NCI-H1092 treated with DMSO at 0.1 percent for 48 hours (cell line): Measurements from ENCODE around the gene SMIM9.
A peak's percentile ranks its signal among the peaks of the same experiment; 100 is the strongest.

Experiments used
- DNase-seq: peaks from one replicate; lab custom pipeline; 2025; lab: John Stamatoyannopoulos, UW

SMIM9 gene

DNA sequence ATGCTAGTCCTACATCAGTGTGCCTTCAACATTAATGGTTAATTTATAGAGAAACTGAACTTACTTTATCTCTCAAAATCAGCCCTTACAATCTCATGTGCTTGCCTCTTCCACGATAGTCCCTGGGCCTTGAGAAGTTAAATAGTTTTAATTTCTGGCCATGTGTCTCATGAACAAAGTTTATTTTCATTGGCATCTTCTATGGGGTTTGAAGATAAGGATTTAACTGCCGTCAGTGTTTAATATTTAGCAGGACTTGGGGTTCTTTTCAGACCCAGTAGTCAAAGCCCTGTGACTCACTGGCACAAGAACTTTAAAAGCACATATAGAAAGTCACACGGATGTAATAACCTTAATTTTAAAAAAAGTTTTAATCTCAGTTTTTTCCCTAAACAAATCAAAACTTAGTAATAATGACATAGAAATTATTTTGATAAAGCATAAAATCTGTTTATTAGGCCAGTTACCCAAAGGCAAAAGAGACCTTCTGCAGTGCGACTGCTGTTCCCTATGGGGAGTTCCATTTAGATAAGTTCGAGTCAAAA is 19.1 kb downstream of the SMIM9 start:
- DNase-seq = no peak

DNA sequence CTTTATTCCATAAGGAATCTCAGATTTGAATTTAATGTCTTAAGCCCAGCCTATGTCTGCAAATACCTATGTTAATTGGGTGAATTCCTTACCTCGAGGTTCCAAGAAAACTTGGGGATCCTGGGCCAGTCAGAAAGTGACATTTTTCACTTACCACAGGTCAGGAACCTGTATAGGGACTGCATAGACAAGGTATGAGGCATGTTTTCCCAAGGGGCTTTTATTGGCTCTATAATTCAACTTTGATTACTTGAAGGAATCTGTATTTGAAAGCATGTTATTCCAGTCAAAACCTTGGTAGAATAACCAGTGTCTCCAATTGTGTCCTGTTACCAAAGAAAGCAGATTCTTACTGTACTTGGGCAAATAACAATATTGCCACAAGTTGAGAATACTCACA is 20.7 kb downstream of the SMIM9 start:
- no peak for DNase-seq

DNA sequence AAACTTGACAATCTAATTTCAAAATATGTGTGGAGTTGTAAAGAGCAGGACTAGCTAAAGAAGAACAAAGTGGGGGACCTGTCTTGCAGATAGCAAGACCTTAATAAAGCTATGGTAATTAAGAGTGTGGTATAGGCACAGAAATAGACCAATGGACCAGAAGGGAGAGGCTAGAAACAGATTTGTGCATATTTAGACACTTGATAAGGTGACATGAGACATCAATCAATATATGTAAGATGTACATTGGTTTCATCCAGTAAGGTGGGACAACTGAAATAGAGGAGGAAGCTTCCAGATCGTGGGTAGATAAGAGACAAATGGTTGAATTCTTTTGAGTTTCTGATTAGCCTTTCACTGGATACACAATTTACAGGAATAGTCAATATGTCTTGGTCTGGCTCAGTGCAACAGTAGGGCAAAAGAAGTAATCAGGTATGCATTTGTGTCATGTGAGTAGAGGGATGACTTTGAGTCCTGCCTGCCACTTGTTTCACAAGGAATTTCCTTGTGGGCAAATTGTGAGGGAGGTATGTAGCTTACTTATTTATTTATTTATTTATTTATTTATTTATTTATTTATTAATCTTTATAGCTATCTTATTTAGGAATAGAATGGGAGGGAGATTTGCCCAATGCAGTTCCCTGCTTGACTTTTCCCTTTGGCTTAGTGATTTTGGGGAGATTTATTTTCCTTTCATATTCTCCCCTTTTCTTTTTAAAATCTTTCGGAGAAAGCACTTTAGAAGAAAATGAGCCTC is 21.9 kb downstream of the SMIM9 start:
- DNase-seq = no peak

DNA sequence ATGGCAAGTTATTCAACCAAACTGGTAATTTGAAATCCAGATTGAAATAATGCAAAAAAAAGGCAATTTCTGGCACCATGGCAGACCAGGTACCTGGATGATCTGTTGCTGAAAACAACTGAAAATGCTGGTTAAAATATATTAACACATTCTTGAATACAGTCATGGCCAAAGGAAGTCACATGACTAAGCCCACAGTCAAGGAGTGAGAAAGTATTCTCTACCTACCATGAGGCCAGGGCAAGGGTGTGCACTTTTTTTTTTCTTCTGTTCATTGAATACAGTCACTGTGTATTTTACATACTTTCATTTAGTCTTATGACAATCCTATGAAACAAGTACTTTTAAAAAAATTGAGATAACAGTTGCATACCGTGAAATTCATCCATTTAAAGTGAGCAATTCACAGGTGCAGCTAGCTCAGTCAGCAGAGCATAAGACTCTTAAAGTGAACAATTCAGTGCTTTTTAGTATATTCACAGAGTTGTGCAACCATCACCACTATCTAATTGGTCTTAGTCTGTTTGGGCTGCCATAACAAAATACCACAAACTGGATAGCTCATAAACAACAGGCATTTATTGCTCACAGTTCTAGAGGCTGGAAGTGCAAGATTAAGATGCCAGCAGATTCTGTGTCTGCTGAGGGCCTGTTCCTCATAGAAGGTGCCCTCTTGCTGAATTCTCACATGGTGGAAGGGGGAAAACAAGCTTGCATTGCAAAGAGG is 24.4 kb downstream of the SMIM9 start:
- no peak for DNase-seq

DNA sequence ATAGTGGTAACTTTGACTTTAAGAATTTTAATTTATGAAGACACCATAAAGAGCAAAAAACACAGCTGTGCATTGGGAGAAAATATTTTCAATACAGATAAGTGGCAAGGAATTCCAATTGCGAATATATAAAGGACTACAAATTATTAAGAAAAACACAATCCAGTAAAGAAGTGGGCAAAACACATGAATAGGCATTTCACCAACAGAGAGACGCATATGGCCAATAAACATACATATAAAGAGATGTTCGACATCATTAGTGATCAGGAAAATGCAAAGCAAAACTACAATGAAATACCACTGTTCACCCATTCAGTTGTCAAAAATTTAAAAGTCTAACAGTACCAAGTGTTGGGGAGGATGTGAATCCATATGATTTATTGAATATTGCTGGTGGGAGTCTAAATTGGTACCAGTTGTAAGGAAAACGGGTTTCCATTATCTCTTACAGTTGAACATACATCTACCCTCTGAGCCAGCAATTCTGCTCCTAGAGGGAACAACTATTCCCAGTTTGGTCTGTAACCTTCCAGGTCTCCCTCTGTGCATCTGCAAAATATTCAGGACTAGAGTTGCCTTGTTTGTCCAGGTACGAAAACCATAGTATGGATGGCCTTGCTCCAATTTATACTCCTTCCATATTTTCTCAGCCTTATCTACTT is 27.5 kb downstream of the SMIM9 start:
- no peak for DNase-seq

DNA sequence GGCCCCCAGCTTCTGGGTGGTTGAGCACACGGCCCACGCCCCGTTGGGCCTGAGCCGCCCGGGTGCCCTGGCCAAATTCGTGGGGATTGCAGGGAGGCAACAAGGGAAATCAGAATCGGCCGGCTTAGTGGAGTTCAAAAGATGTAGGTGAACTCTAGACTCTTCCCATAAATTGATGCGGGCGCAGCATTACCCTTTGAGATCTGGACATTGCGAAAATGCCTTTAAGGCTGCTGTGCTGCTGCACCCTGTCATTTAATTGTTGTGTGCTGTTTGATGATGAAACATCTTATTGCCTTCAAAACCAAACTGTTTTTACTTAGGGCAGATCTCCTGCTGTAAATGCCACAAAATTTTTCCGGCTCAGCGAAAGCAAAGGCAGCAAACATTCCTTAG is 28.8 kb downstream of the SMIM9 start:
- no peak for DNase-seq

DNA sequence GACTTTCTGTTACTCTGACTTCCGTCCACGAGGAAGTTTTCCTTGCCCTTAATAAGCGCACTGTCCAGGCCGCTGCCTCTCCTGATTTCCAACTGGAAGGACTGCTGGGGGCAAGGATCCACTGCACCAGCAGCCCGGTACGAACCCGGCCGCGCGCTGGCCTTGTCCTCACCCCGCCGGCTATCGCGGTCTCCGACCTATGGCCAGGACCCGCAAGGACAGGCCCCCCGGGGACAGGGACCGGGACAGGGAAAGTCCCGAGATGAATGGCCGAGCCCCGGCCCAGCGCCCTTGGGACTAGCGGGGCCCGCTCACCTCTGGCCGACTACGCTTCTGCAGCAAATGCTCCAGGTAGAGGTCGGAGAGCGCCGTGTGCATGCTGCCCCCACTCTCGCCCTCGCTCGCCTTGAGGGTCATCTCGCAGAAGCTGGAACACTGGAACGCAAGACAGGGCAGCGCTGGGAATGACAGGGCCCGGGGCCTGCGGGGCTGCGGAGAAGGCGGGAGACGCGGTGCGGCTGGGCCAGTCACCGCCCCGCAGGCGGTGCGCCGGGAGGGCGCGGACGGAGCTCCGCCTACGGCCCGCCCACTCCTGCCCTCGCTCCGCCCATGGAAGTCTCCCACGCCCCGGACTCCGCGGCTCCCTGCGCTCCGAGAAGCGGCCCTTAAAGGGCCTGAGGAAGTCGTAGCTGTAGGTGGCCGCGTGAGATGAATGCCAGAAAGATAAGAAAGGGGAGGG is 29.3 kb downstream of the SMIM9 start, which contains the start of gene MPP1:
Gene MPP1 (minus strand): TSS at position 529 of the 739 bp plus-strand sequence. CDS start 112 bp downstream, at position 417.
- peak; percentile 61 for DNase-seq

DNA sequence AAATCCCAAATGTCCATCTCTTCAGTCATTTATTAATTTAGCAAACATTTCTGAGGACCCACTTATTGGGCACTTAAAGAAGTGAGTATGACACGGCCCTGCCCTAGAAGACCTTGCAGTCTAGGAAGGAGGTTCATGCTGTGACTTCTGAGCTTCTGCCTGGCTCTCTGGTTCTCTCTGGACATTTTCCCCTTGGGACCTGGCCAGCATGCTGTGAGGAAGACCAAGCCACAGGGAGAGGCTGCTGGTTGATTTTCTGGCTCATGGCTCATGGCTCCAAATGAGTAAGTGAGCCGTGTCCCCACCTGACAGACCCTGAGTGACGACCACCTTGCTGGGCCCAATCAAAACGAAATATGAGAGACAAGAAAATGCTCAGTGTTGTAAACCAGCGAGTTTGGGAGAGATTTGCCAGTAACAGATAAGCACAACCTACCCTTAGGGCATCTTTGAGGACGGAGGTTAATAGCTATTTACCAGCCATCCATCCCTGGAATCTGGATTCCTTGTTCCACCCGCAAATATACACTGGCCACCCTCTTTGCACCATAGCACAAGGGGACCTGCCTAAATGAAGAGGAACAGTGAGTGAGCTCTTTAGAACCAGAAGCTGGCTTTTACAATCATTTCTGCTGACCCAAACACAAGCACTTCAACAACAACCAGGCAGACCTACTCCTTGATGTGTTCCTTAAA is 30.1 kb downstream of the SMIM9 start:
- no peak for DNase-seq

DNA sequence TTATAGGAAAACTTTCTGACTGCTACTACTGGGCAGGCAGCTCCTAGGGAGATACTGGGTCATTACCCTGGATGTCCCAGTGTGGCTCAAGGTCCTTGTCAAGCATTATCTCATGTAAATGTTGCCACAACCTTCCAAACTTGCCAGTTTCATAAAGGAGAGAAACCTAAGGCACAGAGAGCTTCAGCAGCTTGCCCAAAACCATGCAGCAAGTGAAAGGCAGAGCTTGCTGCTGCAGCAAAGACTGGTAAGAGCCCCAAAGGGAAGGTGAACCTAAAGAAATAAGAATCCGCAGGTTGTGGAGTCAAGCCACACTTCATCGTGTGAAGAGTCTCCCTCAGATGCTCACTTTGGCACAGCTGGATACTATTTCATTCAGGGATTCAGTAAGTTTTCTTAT is 31.5 kb downstream of the SMIM9 start:
- DNase-seq = no peak

DNA sequence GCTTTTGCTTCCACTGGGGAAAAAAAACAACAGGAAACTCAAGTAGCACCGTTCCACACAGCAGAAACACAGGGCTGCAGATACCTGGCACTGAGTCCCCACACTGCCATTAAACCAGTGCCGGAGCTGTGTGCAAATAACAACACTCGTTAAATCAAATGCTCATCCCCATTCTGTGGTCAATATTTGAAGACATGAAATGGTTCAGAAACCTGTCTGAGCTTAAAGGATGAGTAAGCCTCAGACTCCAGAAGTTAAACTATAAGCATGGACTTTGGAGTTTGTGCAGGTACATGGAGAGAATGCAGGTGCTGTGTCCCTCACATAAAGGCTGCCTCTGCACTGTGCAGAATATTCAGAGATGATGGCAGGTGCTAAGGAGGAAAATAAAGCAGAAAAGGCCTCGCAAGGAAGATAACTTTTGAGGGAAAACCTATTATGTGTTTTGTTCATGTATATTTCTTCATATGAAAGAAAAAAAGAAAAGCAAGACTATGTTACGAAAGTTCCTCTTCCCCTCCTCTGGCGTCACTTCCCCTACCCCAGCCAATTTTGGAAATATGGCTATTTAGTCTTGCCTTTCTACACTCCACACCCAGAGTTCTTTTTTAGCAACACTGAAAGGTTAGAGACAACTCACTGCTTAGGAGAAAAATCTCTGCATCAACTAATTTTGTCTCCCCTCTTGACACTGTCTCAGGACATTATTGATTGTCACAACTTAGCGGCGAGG is 33.8 kb downstream of the SMIM9 start:
- no peak for DNase-seq

DNA sequence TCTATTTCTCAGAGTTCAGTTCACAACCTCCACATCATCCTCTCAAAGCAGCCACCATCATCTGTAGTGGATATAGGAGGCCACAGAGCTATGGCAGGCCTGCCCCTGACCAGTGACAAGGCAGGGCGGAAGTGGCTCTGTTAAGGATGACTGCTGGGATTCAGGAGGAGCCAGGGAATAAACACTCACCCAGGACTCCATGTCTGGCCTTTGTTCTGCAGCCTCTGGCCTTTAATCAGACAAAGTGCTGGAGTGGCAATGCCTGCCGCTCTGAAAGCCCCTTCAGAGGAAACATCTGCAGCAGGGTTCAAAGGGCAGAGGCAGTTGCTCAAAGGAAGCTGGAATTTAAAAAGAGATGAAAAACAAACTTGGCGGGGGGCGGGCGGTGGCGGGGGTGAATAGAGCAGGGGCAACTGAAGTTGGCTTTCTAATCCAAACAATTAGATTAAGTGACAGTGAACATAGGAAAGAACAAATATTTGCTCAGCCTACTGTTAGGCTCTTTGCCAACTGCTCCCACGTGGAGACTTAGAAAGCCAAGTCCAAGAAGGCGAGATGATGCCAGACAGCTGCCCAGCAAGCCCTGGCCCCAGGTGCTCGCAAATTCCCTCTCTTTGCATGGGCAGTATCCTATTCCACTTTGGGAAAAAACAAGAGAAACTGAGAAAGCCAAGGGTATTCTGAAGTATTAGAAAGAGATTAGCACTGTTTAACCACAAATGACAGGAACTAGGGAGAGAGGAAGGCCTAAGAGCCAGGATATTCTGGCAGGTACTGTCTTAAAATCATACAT is 34.7 kb downstream of the SMIM9 start:
- DNase-seq = peak; percentile 96

DNA sequence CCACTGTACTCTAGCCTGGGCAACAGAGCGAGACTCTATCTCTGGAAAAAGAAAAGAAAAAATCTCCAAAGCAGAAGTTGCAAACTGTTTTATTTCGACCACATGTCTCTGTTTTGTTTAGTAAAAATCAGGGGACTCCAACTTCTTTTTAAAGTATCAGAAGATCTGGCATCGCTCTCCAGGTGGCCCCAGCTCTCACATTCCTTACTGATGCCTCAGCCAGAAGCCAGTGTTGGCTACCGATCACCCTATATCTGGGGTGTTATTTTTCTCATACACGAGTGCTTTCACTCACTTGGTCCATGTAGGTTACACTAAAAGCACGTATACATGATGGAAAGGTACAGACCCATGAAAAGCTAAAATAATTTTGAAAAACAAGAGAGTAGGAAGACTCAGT is 37.5 kb downstream of the SMIM9 start:
- no peak for DNase-seq

DNA sequence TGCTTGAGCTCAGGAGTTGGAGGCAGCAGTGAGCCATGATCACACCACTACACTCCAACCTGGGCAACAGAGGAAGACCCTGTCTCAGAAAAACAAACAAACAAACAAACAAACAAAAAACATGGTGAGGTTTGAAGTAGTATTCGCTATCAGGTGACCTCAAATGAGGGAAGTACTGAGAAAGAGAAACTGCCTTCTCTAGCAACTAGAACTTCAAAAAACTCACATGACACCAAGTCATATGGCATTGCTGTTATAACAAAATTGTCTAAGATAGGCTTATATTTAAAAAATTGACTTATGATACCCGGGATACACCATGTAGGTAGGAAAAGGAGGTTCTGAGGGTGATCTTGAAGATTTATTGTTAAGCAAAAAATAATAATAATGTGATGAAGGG is 39.4 kb downstream of the SMIM9 start:
- DNase-seq = no peak

DNA sequence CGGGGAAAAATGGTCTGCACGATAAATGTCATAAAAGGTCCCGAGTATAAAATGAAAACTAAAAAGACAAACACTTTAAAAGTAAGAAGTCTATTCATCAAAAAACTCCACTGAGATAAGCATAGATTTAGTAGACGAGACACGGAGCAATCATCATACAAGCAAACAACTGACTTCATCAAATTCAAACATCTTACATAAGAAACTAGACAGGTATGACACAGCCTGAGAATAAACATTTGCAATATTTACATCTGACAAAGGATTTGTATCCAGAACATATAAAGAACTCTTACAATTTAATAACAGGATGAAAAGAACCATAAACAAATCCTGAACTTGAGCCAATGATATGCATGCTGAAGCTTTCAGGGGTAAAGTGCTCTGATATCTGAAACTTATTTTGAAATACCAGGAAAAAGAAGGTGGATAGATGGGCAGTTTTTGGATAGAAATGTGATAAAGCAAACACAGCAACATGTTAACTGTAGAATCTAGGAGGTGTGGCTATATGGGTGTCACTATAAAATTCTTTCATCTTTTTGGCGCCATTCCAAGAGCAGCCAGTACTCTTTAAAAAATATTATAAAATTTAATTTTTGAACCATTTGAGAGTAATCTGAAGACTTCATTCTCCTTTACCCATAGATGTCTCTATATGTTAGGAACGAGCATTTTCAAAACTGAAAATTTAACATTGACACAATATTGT is 41.2 kb downstream of the SMIM9 start:
- DNase-seq = no peak

DNA sequence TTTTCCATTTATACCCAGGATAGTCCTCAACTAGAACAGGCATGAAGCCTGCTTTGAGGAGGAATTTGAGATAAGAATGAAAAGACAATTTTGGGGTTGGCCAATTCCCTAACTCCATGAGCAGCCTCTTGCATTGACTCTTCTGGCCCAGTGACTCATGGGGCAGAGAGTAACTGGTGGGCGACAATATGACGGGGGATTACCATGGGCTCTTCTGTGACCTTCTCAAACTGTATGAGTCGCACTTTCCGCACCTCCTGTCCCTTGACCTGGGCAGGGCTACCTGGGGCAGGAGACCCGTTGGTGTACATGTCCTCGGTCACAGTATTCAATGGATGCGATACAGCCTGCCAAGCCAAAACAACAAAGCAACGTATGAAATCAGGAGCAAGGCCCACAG is 42.5 kb downstream of the SMIM9 start:
- DNase-seq = no peak

DNA sequence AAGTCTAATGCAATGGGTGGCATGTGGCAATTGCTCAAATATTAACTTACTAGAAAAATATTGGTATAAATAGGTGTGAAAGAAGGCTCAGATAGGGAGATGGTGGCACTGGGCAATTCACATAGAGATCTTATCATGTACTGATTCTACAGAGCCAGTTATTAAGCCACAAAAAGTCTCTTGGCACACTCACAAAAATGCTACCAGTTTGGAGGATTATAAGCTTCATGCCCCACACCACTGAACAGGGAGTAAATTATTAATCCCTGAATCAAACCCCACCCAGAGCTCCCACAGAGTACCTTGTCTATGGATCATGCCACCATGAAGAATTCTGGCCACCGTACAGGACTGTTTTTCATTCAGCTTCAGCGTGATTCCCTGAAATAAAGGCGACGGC is 43.0 kb downstream of the SMIM9 start:
- DNase-seq = no peak

DNA sequence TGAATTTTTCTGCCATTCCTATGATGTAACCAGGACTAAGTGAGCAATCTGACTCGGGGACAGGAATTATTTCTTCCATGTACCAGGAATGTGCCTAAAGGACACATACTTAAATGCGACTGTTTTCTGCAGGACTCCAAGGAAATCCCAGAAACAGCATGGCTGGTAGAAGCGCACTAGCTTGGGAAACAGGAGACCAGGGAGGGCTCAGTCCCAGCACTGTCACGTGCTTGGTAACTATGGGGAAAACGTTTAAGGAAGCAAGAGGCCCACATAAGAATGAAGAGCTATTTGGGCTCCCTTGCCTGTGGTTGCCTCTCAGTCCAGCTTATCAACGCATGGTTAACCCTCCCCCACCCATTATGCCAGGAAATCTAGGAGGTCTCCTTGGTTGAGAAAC is 48.7 kb downstream of the SMIM9 start:
- DNase-seq = no peak

DNA sequence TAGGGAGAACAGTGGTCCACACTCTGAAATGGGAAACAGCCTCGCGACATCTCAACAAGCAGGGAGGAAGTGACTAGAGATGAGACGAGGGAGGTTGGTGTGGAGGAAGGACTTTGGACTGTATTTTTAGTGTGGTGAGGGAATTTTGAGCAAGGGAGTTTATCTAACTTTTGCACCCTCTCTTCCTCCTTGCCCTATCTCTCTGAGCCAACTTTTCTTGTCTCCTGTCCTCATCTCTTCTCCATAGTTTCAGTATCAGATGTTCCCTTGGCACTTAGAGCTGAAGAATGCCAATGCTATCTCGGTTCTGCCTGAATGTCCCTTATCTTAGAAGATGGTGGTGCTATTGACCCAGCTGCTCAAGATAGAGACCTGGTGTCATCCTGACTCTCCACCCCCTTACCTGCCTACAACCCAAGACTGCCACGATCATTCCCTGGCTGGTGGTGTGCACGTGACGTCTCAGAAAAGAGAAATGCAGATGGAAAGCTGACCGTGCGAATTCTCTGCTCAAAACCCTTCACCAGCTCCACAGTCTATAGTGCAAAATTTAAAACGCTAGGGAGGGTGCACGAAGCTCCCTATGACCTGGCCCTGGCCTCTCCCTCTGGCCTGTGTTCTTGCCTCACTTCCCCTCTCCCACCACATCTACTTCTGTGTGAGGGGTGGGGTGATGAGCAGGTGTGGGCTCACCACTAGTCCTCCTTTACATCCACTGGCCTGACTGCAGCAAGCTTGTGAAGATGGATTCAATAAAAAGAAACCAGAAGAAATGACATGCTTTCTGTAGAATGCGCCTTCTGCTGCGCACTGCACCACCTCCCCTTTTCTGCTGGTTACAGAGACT is 50.1 kb downstream of the SMIM9 start:
- DNase-seq = no peak
